ENCODE data around the gene PTPRN2.
"Not testable (repeated sequence)": the region's sequence is repeated elsewhere in the genome, so short reads cannot be mapped to it uniquely, and the experiment has no call there.

Gene PTPRN2

GRCh38 chr7:158350166-158350900, 237.3 kb downstream of the PTPRN2 start:
- DNase-seq (ENCODE audit: low spot score) = no peak

GRCh38 chr7:158348446-158348845, 239.2 kb downstream of the PTPRN2 start:
- DNase-seq (ENCODE audit: low spot score) = no peak

GRCh38 chr7:158348039-158348438, 239.6 kb downstream of the PTPRN2 start:
- not testable (repeated sequence) for DNase-seq (ENCODE audit: low spot score)

GRCh38 chr7:158345731-158346130, 241.9 kb downstream of the PTPRN2 start:
- DNase-seq (ENCODE audit: low spot score) = no peak

- no peak for DNase-seq (ENCODE audit: low spot score)
Measured at GRCh38 chr7:158344706-158345300, 242.8 kb downstream of the PTPRN2 start.

GRCh38 chr7:158343936-158344455, 243.6 kb downstream of the PTPRN2 start:
- no peak for DNase-seq (ENCODE audit: low spot score)

- DNase-seq (ENCODE audit: low spot score) = no peak
Measured at GRCh38 chr7:158343526-158343925, 244.1 kb downstream of the PTPRN2 start.

- DNase-seq (ENCODE audit: low spot score) = not testable (repeated sequence)
Measured at GRCh38 chr7:158341097-158341496, 246.5 kb downstream of the PTPRN2 start.

- not testable (repeated sequence) for DNase-seq (ENCODE audit: low spot score)
Measured at GRCh38 chr7:158336952-158337351, 250.7 kb downstream of the PTPRN2 start.

- not testable (repeated sequence) for DNase-seq (ENCODE audit: low spot score)
Measured at GRCh38 chr7:158332516-158332915, 255.1 kb downstream of the PTPRN2 start.

GRCh38 chr7:158331826-158332450, 255.7 kb downstream of the PTPRN2 start:
- DNase-seq (ENCODE audit: low spot score) = not testable (repeated sequence)

GRCh38 chr7:158329686-158330085, 257.9 kb downstream of the PTPRN2 start:
- DNase-seq (ENCODE audit: low spot score) = no peak

GRCh38 chr7:158329014-158329610, 258.5 kb downstream of the PTPRN2 start:
- DNase-seq (ENCODE audit: low spot score) = no peak

GRCh38 chr7:158328376-158329013, 259.1 kb downstream of the PTPRN2 start:
- DNase-seq (ENCODE audit: low spot score) = no peak

- no peak for DNase-seq (ENCODE audit: low spot score)
Measured at GRCh38 chr7:158327571-158328180, 259.9 kb downstream of the PTPRN2 start.

GRCh38 chr7:158327012-158327411, 260.6 kb downstream of the PTPRN2 start:
- no peak for DNase-seq (ENCODE audit: low spot score)

GRCh38 chr7:158325530-158326381, 261.9 kb downstream of the PTPRN2 start:
- DNase-seq (ENCODE audit: low spot score) = no peak

GRCh38 chr7:158324397-158325360, 262.9 kb downstream of the PTPRN2 start:
- DNase-seq (ENCODE audit: low spot score) = no peak

GRCh38 chr7:158323741-158324396, 263.8 kb downstream of the PTPRN2 start:
- DNase-seq (ENCODE audit: low spot score) = no peak

Measured in hematopoietic multipotent progenitor cell treated with erythropoietin and hydrocortisone succinate and interleukin-3 and kit ligand, for 15 days (in vitro differentiated cells).